HG02870 (cell line): ENCODE results near the gene MAD2L2.
"Not testable (repeated sequence)": the region's sequence is repeated elsewhere in the genome, so short reads cannot be mapped to it uniquely, and the experiment has no call there.

Source experiments
- ATAC-seq: cut with Tn5 transposase; IDR thresholded peaks from one replicate; pipeline ENCODE4 v1.9.1; 2021; ENCODE audit warnings: mild to moderate bottlenecking, moderate library complexity; ENCODE audit not compliant: unreplicated experiment

MAD2L2 gene

DNA sequence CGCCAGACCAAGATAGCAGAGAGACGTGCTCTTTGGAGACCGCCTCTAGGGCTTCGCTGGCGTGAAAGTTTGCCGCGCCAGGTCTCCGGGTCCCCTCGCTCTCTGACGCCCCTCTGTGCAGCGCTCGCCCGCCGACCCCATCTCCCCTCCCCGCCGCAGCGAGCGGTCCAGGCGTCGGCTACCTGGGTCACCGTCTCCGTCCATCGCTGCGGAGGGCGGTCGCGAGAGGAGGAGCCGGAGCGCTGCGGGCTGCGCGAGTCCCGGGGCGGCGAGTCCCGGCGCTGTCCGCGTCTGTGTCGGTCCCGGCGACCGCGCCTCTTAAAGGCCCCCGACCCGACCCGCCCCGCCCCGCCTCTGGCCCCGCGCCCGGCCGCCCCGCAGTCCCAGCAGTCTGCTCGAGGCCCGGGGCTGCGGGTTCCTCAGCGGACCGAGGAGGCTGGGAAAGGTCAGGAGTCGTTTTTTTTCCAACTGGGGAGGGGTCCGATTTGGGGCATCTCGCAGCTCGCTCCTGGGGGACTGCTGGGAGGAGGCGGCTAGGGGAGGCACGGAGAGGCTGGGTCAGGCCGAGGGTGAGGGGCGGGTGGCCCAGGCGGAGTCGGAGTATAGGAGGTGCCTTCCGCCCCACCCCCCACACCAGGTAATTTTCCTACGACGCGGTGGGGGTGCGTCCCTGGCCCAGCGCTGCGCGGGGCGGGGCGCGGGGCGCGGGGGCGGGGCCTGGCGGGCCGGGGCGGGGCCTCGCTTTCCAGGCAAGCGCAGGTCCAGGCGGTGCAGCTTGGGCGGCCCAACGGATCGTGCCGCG, 26.6 kb downstream of the MAD2L2 start, which contains the start of the genes FBXO2 and FBXO44:
TSS of gene FBXO2 (minus strand) at position 293 of the 802 bp plus-strand sequence. CDS start at position 204, 89 bp downstream.
TSS of gene FBXO44 (plus strand) at position 741 of the 802 bp plus-strand sequence. CDS start 959 bp downstream, outside the sequence.
- ATAC-seq, result peak; percentile 48

DNA sequence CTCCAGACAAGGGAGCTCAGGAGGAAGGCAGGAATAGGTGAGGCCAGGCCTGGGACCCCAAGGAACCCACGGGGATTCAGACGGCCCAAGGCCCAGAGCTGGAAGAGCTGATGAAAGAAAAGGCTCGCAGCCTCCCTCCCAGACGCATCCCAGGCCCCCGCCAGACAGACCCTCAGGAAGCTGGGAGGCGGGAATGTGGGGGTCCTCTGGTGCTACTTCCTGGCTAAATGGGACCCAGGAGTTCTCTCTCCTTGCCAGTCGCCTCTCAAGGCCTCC, 27.1 kb downstream of the MAD2L2 start:
- no peak for ATAC-seq

DNA sequence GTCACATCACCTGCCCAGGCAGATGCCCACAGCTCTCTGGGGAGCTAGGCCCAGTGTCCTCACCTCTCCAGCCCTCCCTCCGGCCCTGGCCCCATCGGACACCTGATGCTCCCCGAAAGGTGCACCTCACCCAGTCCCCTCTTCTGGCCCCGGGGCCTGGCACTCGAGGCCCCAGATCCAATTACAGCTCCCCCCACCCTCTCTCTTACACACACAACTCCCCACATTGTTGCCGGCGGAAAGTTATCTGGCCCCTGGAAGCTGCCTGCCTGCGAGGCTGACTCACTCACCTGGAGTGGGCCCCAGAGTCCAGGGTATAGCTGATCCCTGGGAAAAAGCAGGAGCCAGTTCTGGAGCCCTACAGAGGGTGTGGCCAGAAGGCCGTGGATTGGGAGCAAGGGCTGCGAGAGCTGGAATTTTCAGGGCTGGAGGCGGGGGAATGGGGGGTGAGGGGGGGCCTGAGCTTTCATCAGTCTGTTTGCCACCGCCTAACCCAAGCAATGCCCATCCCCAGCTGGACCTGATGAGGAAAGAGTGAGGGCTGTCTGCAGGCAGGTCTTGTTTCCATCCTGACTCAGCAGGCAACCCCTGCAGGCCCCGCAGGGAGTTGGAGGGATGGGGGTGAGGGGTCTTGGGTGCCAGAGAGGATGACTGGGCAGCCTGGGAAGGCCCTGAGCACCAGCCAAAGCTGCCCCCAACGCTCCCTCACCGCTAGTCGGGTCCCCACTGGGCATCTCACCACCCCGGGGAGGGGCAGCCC, 27.7 kb downstream of the MAD2L2 start:
- no peak for ATAC-seq

DNA sequence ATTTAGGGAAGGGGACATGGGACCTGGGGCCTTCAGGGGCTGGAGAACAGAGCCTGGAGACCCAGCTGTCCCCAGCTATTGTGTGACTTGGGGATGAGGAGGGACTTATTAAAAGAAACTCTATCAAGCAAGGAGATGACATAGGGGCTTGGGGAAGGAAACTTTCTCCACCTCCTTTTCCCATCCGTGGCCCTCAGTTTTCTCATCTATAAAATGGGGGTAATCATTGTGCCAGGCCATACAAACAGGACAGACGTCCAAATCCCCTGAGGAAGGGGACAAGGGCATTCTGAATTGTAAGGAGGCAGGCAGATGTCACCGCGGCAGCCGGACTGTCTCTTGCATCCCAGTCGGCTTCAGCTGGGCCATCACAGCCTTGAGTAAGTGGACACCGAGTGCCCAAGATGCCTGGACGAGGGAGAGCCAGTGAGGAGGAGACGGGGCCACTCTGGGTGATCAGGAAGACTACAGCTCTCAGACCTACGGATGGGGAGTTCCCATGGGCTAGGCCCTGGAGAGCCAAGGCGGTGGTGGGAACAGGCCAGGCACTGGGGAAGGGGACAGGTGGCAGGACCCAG, 28.7 kb downstream of the MAD2L2 start:
- ATAC-seq, result no peak

DNA sequence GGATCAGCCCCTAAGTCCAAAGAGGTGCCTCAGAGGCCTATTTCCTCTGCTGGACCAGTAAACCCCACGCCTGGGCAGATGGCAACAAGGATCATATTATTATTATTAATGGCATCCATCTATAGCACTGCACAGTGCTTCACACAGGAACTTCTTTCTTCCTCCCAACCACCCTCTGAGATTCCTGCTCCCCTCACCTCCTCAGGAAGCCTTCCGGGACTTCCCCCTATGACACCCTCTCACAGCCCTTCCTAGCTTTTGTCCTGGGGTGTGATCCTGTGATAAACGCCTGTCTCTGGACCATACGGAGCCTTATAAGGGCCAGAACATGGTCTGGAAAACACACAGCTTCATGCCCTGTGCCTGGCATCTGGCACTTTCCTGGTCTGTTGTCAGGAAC, 29.9 kb downstream of the MAD2L2 start:
- ATAC-seq, result no peak

DNA sequence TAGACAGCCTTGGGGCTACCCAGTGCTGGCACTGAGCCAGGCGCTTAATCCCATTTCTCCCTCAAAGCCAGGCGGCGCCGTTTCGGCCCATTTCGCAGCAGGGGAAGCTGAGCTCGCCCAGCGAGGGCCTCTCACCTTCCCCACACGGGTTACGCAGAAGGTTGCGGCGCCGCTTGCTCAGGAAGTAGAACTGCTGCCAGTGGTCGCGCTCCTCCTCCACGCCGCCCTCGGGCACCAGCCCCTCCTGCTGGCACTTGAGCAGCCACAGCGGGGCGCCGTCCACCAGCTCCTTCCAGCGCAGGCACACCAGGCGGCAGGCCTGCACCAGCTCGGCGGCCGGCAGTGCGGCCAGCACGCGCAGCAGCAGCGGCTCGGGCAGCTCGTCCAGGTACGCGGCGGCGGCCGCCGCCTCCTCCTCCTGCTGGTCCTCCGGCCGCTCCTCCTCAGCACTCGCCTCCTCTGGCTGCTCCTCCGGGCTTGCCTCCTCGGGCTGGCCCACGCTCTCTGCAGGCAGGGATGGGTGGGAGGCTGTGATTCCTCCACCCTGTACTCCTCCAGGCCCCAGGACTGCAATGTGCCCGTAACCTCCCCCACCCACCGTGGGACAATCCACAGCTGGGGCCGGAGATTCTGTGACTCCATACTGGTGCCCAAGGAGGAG, 30.5 kb downstream of the MAD2L2 start:
- ATAC-seq, result no peak

DNA sequence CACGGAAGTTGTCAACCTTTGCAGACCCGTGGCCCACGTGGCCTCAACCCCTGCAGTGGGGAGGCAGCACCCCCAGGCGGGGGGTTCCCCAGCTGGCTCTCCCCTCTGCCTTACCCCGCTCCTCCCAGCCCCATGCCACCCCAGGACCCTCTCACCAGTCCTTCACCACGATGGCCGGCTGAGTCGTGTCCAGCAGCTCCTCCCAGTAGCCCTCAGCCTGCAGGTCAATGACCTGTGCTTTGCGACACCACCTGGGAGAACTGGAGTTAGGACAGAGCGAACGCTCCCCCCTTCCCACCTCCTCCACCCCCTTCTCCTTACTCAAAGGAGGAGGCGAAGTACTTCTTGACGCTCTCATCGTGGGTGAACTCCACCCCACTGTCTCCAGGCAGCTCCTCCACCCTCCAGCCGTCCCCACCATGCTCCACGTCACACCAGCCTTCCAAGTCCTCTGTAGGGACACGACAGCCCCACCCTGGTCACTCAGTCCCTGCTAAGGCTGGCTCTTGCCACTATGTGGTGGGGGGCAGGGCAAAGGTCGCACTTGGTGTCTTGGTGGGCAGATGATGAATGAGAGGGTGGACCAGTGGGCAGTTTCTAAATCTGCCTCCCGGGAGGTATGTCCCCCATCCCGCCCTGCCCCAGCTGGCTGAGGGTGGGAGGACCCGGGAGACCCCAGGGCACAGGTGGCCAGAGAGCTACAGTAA, 31.2 kb downstream of the MAD2L2 start:
- no peak for ATAC-seq

DNA sequence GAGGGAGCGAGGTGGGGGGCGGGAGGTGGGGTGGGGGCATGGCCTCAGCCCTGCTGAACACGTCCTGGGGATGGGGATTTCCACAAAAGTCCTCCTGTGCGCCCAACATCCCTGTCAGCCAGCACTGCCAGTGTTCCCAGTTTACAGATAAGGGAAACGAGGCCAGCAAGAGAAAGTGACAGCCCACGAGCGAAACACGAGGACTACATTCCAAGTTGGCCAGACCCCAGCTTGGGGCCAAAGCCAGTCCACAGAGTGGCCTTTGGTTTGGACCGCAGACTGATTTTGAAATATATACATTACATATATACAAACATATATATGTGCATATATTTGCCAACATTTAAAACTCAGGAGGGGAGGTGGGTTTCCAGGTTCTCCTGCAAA, 31.7 kb downstream of the MAD2L2 start:
- no peak for ATAC-seq

DNA sequence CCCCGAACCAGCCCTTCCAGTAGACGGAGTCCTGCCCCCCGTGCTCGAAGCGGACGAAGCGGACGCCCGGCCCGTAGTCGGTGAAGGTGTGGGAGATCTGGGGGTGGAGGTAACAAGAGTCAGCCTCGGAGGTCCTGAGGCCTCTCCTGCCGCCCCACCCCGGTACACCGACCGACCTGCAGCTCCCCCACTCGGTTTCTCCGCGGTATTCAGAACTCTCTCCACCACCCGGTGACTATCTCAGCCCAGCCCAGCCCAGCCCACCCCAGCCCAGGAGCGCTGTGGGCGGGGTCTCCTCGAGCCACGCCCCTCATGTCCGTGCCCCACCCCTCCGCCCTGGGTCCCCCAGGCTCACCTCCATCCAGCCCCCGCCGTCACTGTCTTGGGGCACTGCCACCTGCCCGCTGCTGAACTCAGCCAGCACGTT, 32.2 kb downstream of the MAD2L2 start:
- ATAC-seq, result no peak

DNA sequence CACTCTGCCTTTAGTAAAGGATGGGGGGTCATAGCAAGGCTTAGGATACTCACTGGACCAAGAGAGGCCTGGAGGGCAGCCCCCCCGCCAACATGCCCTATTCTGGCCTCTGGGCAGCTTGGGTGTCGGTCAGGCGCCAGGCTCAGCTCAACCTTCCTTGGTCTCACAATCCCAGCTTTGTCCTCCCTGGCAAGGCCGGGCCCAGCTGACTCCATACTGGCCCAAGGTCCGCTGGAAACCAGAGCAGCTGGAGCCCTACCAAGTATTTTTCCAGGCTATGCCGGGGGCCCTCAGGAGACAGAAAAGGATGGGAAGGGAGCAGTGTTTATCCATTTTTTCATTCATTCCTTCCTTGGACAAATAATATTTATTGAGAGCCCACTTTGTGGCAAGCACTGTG, 32.9 kb downstream of the MAD2L2 start:
- no peak for ATAC-seq

DNA sequence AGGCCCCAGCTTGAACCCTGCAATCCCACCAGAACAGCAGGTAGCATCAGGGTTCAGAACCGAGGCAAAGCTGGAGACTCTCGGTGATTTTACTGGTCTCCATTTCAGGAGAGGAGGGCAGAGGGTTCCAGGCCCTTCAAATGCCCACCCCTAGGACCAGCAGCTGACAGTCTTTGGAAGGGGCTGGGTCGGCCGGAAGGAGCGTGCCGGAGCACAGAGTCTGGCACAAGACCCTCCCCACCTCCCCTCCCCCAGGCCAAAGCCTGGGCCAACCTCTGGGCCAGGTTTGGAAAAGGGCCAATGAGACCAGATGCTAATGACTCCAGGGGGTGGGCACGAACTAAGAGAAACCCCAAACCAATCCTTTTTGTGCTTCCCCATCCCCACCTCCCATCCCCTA, 33.6 kb downstream of the MAD2L2 start:
- ATAC-seq, result no peak

DNA sequence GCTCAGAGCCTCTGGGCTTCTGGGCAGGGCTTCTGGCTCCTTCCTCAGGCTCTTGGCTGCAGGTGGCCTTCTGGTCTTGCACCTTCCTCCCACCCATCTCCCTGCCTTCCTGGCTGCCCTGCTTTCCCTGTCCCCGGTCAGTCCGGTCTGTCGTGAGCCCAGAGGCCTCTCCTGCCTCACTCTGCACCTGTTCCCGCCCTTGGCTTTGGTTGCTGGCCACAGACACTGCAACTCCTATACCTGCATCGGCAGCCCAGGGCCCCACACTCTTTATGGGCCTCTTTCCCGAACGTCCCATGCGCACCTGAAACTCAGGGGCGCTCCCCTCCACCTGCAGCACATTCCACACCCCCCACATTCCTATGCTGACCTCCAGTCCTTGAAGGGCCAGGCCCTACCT, 34.6 kb downstream of the MAD2L2 start:
- no peak for ATAC-seq

DNA sequence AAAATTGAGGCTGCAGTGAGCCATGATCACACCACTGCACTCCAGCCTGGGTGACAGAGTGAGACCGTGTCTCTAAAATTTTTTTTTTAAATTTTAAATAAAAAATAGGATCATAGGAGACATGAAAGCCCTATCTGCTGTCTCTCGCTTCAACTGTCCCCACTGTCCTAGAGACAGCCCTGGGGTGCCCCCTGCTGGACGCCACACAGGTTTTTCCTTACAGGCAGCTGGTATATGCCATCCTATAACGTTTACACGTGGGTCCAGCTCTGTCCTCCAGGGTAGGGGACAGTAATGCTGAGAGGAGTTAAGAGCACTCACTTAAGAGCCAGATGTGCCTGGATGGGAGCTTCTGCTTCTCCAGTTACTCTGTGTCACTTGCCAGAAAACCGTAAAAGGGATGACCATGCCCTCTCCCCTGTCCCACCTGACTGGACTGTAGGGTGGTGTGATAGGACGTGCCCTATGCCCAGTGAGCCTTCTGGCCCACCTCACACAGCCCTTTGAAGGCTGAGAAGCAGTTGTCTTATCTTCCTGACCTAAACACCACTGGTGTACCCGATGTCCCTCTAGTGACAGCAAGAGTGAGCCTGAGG, 35.2 kb downstream of the MAD2L2 start:
- no peak for ATAC-seq

DNA sequence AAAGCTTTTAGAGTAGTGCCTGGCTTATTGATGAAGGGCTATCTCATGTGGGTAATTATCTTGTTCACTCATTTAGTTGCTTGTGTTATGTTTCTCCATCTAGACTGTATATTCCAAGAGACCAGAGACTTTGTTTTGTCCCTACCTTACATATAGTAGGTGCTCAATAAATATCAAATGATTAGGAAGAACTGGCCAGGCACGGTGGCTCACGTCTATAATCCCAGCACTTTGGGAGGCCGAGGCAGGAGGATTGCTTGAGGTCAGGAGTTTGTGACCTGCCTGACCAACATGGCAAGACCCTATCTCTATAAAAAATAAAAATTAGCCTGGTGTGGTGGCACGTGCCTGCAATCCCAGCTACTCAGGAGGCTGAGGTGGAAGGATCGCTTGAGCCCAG, 35.7 kb downstream of the MAD2L2 start:
- ATAC-seq, result no peak

DNA sequence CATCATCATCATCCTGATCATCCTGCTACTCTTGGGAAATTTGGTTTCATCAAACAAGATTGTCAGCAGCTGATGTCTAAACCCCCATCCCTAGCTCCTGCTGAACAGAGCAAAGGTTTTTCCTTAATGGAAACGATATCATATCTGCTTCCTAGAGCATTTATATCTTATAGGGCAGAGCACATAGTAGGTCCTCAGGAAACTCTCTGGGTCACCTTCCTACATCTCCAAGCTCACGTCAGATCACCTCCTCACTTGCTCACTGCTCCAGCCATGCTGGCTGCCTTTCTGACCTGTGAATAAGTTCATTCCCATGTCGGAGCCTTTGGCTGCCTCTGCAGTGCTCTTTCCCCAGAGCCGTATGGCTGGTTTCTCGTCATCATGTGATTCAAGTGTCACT, 37.2 kb downstream of the MAD2L2 start:
- ATAC-seq, result no peak

DNA sequence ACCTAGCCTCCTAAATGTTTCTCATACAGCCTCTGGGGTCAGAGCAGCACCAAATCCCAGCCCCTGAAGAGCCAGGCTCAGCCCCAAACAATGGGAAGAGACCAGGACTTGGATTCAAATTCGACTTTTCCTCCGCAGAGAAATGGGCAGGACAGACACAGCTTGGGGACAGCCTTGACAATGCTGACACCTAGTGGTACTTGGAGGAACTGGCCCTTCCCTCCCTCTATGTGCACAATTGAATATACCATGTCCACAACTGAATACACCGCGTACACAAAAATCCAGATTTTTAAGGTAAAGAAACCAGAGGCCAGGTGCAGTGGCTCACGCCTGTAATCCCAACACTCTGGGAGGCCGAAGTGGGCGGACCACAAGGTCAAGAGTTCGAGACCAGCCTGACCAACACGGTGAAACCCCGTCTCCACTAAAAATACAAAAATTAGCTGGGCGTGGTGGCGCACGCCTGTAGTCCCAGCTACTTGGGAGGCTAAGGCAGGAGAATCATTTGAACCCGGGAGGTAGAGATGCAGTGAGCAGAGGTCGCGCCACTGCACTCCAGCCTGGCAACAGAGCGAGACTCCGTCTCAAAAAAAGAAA, 38.4 kb downstream of the MAD2L2 start:
- not testable (repeated sequence) for ATAC-seq

DNA sequence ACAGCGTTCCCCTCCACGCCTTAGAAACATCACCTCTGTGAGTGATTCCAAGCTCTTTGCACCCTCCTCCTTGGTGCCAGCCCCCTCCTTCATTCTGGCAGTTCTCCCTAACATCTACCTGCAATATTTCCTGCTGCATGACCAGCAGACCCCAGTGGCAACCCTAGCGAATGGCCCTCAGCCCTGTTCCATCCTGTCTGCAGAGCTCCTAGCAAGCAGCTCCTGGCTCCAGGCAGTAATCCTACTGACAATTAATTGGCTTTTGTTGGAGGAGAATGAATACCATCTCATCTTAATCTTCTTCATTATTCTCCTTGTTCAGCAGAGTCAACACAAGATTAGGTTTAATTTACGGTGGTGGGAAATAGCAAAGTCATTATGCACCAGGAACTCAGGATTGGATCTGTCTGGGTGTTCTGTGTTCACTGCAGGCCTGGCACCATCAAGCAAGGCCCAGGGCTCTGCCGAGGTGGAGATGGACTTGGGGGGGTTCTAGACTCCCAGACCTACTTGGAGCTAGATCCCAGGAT, 39.1 kb downstream of the MAD2L2 start:
- no peak for ATAC-seq

DNA sequence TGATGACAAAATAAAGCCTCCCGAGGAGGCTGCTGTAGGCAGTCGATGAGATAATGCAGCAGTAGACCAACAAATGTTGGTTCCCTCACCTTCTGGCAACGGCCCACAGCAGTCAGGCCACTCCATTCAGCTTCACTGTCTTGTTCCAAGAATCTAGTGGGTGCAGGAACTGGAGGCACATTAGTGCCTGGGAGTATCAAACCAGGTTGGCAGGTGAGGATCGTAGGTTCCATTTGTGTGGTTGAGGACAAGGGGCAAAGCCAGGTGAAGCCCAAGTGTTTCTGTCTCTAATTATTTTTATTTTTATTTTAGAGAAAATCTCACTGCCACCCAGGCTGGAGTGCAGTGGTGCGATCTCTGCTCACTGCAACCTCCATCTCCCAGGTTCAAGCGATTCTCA, 40.0 kb downstream of the MAD2L2 start:
- no peak for ATAC-seq

DNA sequence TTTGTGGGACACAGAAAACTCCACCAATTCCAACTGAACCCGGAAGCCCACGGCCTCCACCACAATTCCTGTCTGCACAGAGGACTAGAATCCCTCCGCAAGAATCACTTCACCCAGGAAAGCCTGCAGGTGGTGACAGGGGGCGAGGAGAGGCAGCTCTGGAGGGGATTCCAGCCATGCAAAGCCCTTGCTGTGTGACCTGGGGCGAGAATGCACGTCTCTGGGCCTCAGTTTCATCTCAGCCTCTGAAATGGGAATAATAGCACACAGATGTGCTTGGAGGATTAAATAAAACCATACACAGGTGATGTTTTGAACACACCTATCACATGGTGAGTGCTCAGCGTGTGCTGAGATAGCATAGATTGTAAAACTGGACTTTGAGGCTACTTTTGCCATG, 40.8 kb downstream of the MAD2L2 start:
- ATAC-seq, result no peak

DNA sequence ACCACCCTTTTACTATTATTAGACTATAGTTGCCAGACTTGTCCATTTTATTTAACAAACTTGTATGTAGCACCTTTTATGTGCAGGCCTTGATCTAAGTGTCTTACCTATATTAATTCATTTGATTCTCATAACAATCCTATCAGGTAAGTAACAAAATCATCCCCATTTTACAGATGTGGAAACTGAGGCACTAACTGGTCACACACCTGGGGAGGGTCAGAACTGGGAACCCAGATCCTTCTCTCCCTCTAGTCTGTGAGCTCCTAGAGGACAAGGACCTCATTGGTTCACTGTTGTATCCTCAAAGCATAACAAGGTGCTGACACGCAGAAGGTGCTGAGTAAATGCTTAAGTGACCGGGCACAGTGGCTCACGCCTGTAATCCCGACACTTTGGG, 41.6 kb downstream of the MAD2L2 start:
- no peak for ATAC-seq
